HepG2 (cell line): ENCODE results near the gene TTLL7. TPM values are rescaled to one million over a fixed set of nuclear protein-coding genes. Genes with fewer than 3 reads are reported as not detected.

Experiments
- ATAC-seq: fragments of 200-7000 bp; cut with Tn5 transposase; 3 replicates; pipeline ENCODE4 v1.9.1; 2020; ENCODE audit warnings: mild to moderate bottlenecking, moderate library complexity
- BruUV-seq: library from RNA; stranded (reverse); fragments of 400-500 nt; replicated peaks from 2 replicates; lab custom pipeline; 2021; lab: Mats Ljungman, UMichigan
- CTCF ChIA-PET: fragments of 300-600 bp; formaldehyde crosslinking; extraction: SDS; loops from one replicate; lab custom pipeline; 2021; ENCODE audit warnings: low total read pairs, inconsistent platforms, low intra/inter-chr PET ratio; lab: Yijun Ruan, JAX
- POLR2A ChIA-PET: fragments of 350-600 bp; sonication (Branson Sonifier 250); formaldehyde crosslinking; loops from one replicate; lab custom pipeline; 2020; ENCODE audit warnings: antibody characterized with exemption, inconsistent platforms; lab: Yijun Ruan, JAX
- DNase-seq: peaks from one replicate; pipeline ENCODE4 v3.0.0-alpha.2; 2015; ENCODE audit warnings: low spot score
- FAIRE-seq: peaks from 3 replicates; lab custom pipeline; 2011; peaks lifted over from hg19 to GRCh38; lab: Jason Lieb, UNC
- H2AFZ ChIP-seq: one replicate; pipeline ENCODE4 v1.6.1; 2011; ENCODE audit warnings: low read length, inconsistent platforms
- H3K27ac ChIP-seq: fragments of 300-600 bp; 3 replicates; pipeline ENCODE4 v1.8.0; 2011; ENCODE audit warnings: mixed run types, mild to moderate bottlenecking, mixed read lengths, low read length, inconsistent platforms; ENCODE audit not compliant: insufficient read depth; ENCODE audit errors: extremely low read length
- H3K27me3 ChIP-seq, 2 experiments: fragments of 200-600 bp in 1 of 2; 2 replicates in 1 of 2; 3 replicates in 1 of 2; pipeline versions ENCODE4 v1.6.0 to v1.8.0; 2011; ENCODE audit warnings: low read length in 2 of 2, mild to moderate bottlenecking in 2 of 2, moderate library complexity in 2 of 2, inconsistent platforms in 1 of 2; ENCODE audit not compliant: insufficient read depth in 2 of 2, control insufficient read depth in 1 of 2
- H3K36me3 ChIP-seq, 2 experiments: fragments of 200-600 bp in 1 of 2; replicated peaks in 1 of 2; 2 replicates in 1 of 2; 3 replicates in 1 of 2; pipeline versions ENCODE4 v1.5.1 to v1.8.0; 2011; ENCODE audit warnings: low read length in 2 of 2, inconsistent platforms in 1 of 2; ENCODE audit not compliant: insufficient read depth in 2 of 2, control insufficient read depth in 1 of 2
- H3K4me1 ChIP-seq: 2 replicates; pipeline ENCODE4 v1.5.1; 2012; ENCODE audit warnings: low read length, inconsistent platforms; ENCODE audit not compliant: insufficient read depth
- H3K4me2 ChIP-seq: 2 replicates; pipeline ENCODE4 v1.6.0; 2011; ENCODE audit warnings: low read depth, low read length, inconsistent platforms
- H3K4me3 ChIP-seq, 3 experiments: fragments of 200-600 bp in 1 of 3; sonication (generic), shearing (Covaris generic) in 1 of 3; replicated peaks in 1 of 3; 2 replicates each; pipeline ENCODE4 v1.5.1; 2011 to 2016; ENCODE audit warnings: low read length in 3 of 3, inconsistent platforms in 2 of 3, low read depth in 2 of 3, mild to moderate bottlenecking in 2 of 3, control low read depth in 1 of 3, mixed read lengths in 1 of 3; ENCODE audit not compliant: insufficient read depth in 1 of 3
- H3K79me2 ChIP-seq: one replicate; pipeline ENCODE4 v1.6.1; 2011; ENCODE audit warnings: low read length, inconsistent platforms; ENCODE audit not compliant: insufficient read depth
- H3K9ac ChIP-seq: 2 replicates; pipeline ENCODE4 v1.6.0; 2011; ENCODE audit warnings: mild to moderate bottlenecking, low read depth, low read length, inconsistent platforms; ENCODE audit not compliant: insufficient read depth
- H3K9me3 ChIP-seq: 2 replicates; pipeline ENCODE4 v1.5.1; 2012; ENCODE audit warnings: mild to moderate bottlenecking, low read length
- H4K20me1 ChIP-seq: 2 replicates; pipeline ENCODE4 v1.6.0; 2011; ENCODE audit warnings: inconsistent platforms, mild to moderate bottlenecking, low read length, moderate library complexity; ENCODE audit not compliant: insufficient read depth
- ARID4A ChIP-seq: sonication (generic); formaldehyde crosslinking; IDR thresholded peaks from 2 replicates; pipeline ENCODE4 v1.5.0; 2020; ENCODE audit warnings: mild to moderate bottlenecking, missing genetic modification reagents, borderline replicate concordance
- ELK4 ChIP-seq: sonication (generic); formaldehyde crosslinking; IDR thresholded peaks from 2 replicates; pipeline ENCODE4 v1.9.0; 2021; ENCODE audit warnings: missing genetic modification reagents, borderline replicate concordance
- GFI1 ChIP-seq: sonication (generic); formaldehyde crosslinking; IDR thresholded peaks from 2 replicates; pipeline ENCODE4 v1.5.0; 2020; ENCODE audit warnings: missing genetic modification reagents, mild to moderate bottlenecking, borderline replicate concordance
- HCFC1 ChIP-seq: fragments of 150-350 bp; IDR thresholded peaks from 2 replicates; pipeline ENCODE4 v1.6.1; 2014; ENCODE audit warnings: low read depth, low read length
- HIC2 ChIP-seq: sonication (generic); formaldehyde crosslinking; IDR thresholded peaks from 2 replicates; pipeline ENCODE4 v1.9.0; 2022; ENCODE audit warnings: low read depth, missing genetic modification reagents
- JUND ChIP-seq: sonication (generic); formaldehyde crosslinking; IDR thresholded peaks from 2 replicates; pipeline ENCODE4 v1.8.0; 2022; ENCODE audit warnings: mild to moderate bottlenecking, missing genetic modification reagents
- TBX3 ChIP-seq: fragments of 450-650 bp; IDR thresholded peaks from 2 replicates; pipeline ENCODE4 v1.6.1; 2017; ENCODE audit warnings: antibody characterized with exemption, mild to moderate bottlenecking, inconsistent platforms, borderline replicate concordance
- ZNF274 ChIP-seq: sonication (generic); formaldehyde crosslinking; IDR thresholded peaks from 2 replicates; pipeline ENCODE4 v1.5.1; 2020; ENCODE audit warnings: mild to moderate bottlenecking, missing genetic modification reagents
- ZNF512B ChIP-seq: sonication (generic); formaldehyde crosslinking; IDR thresholded peaks from 2 replicates; pipeline ENCODE4 v1.5.1; 2020; ENCODE audit warnings: missing genetic modification reagents, mild to moderate bottlenecking, borderline replicate concordance
- ZNF550 ChIP-seq: sonication (generic); formaldehyde crosslinking; IDR thresholded peaks from 2 replicates; pipeline ENCODE4 v1.4.0; 2020; ENCODE audit warnings: mild to moderate bottlenecking, missing genetic modification reagents, borderline replicate concordance
- ZNF557 ChIP-seq: sonication (generic); formaldehyde crosslinking; IDR thresholded peaks from 2 replicates; pipeline ENCODE4 v1.4.0; 2020; ENCODE audit warnings: missing genetic modification reagents
- ZNF841 ChIP-seq: sonication (generic); formaldehyde crosslinking; IDR thresholded peaks from 2 replicates; pipeline ENCODE4 v1.8.1; 2023; ENCODE audit warnings: missing genetic modification reagents, borderline replicate concordance
- WGBS: methylation state at CpG from one replicate; pipeline ENCODE4 v1.1.6; 2017; ENCODE audit warnings: low lambda C conversion rate; 5-methylcytosine and 5-hydroxymethylcytosine counted together
- in situ Hi-C: cut with HindIII; loops from 2 replicates; pipeline ENCODE4 v1.10.0; 2017; ENCODE audit warnings: low pct_unique_long_range_greater_than_20kb; ENCODE audit not compliant: extremely low pct_ligation_motif_present
- intact Hi-C: fragments of 100-400 bp; cut with micrococcal nuclease; formaldehyde crosslinking; loops from one replicate; pipeline ENCODE4 v1.10.0; 2022; ENCODE audit not compliant: unreplicated experiment
- polyA plus RNA-seq, 8 experiments: library from polyadenylated mRNA; depleted of rRNA in 3 of 8; stranded (reverse) in 7 of 8; unstranded in 1 of 8; fragments of >200 nt; fragmentation: Illumina TruSeq in 4 of 8; extraction: Trizol in 4 of 8; gene quantifications; 2 replicates each; pipeline versions ENCODE4 v1.2.1 to v1.2.3, GENCODE V29; 2011 to 2016; ENCODE audit warnings: low read depth in 4 of 8, missing spikeins in 1 of 8, mixed read lengths in 1 of 8; ENCODE audit not compliant: insufficient read depth in 1 of 8
- total RNA-seq, 5 experiments: library from RNA; depleted of rRNA; stranded (reverse); fragments of >200 nt; fragmentation: Illumina TruSeq; extraction: Trizol; gene quantifications; 2 replicates each; pipeline ENCODE4 v1.2.3, GENCODE V29; 2016; ENCODE audit warnings: low read depth in 1 of 5

TTLL7 gene
- total and polyA plus RNA-seq, 2 of the 13 experiments (the other 11 are each of a cell fraction or from before 2014, with no cell fraction given): 0.07 to 0.22 TPM

- no peak for TF ChIP-seq HIC2 (CRISPR knock-in tag)
These were observed 28.8 kb downstream of the TTLL7 start (continued) for GRCh38 chr1:83970114-83970513.

- Histone ChIP-seq H3K27ac (no peak overlapping the region), H3K79me2 (no peaks in the 10 kb centered on the region), H3K9me3 (no peaks in the 10 kb centered on the region), H3K27me3 (no peaks in the 10 kb centered on the region), H3K4me3 (no peak overlapping the region), H4K20me1 (no peaks in the 10 kb centered on the region), H2AFZ (no peak overlapping the region), H3K36me3 (no peaks in the 10 kb centered on the region), H3K4me2 (no peak overlapping the region), H3K4me1 (no peaks in the 10 kb centered on the region), H3K9ac (no peak overlapping the region)
- BruUV-seq: no TSS peak
- WGBS: 0% methylated on average over 1 of the region's 1 CpG
- FAIRE-seq: no peak
- CTCF ChIA-PET: no interaction called here
- intact Hi-C loops: no loop called here
- in situ Hi-C loops: no loop called here
- no peak for ATAC-seq
- POLR2A ChIA-PET: no interaction called here
- no peak for DNase-seq
- TF ChIP-seq ZNF274 (CRISPR knock-in tag) (no peak), ARID4A (CRISPR knock-in tag) (no peak), ZNF841 (CRISPR knock-in tag) (no peak), ELK4 (CRISPR knock-in tag) (no peak), JUND (CRISPR knock-in tag) (no peak), ZNF512B (CRISPR knock-in tag) (no peak), GFI1 (CRISPR knock-in tag) (no peak), ZNF550 (CRISPR knock-in tag) (no peak), HCFC1 (no peak), TBX3 (no peak), ZNF557 (CRISPR knock-in tag) (no peak)
These were observed 31.6 kb downstream of the TTLL7 start for GRCh38 chr1:83967336-83967735.
